Measurements from ENCODE around the gene WDR59. TPM values are rescaled to one million over a fixed set of nuclear protein-coding genes. Genes with fewer than 3 reads are reported as not detected.
"Not testable (repeated sequence)": the region's sequence is repeated elsewhere in the genome, so short reads cannot be mapped to it uniquely, and the experiment has no call there.

The WDR59 gene
- total and polyA plus RNA-seq, 4 donors, result 11.2 to 60.1 (median 32.0) TPM

DNA sequence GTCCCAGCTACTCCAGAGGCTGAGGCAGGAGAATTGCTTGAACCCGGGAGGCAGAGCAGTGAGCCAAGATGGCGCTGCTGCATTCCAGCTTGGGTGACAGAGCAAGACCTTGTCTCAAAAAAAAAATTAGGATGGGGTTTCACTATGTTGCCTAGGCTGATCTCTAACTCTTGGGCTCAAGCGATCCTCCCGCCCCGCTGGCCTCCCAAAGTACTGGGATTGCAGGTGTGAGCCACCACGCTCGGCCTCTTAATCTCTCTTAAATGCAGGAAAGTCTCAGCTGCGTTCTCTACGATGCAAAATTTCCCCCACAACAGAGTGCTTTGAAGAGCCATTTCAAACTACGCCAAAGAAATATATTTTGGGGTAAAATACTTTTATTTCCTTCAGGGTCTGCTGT, 5.9 kb upstream of the WDR59 start:
- Histone ChIP-seq H3K9ac (ENCODE audit: insufficient read depth in 1 of 2, low read length in 2 of 2) (no peak overlapping the region), H3K36me3 (ENCODE audit: control insufficient read depth in 4 of 4, insufficient read depth in 4 of 4, low read length in 4 of 4) (no peaks in the 10 kb centered on the region), H3K4me3 (no peak overlapping the region), H3K27me3 (ENCODE audit: control insufficient read depth in 3 of 3, insufficient read depth in 3 of 3, low read length in 2 of 3) (no peaks in the 10 kb centered on the region), H3K9me3 (ENCODE audit: control insufficient read depth in 4 of 4, insufficient read depth in 3 of 4, low read length in 3 of 4) (no peaks in the 10 kb centered on the region), H3K27ac (ENCODE audit: low read depth in 1 of 2, low read length in 1 of 2) (no peak overlapping the region), H3K4me1 (ENCODE audit: control insufficient read depth in 5 of 5, insufficient read depth in 5 of 5, low read length in 5 of 5) (peaks cover 0 to 24% (median 13%) of the 10 kb centered on the region in 5 donors)
- DNase-seq (no peak), ATAC-seq (ENCODE audit: insufficient read depth, low FRiP score) (no peak)
- TF ChIP-seq, protein P1, sequence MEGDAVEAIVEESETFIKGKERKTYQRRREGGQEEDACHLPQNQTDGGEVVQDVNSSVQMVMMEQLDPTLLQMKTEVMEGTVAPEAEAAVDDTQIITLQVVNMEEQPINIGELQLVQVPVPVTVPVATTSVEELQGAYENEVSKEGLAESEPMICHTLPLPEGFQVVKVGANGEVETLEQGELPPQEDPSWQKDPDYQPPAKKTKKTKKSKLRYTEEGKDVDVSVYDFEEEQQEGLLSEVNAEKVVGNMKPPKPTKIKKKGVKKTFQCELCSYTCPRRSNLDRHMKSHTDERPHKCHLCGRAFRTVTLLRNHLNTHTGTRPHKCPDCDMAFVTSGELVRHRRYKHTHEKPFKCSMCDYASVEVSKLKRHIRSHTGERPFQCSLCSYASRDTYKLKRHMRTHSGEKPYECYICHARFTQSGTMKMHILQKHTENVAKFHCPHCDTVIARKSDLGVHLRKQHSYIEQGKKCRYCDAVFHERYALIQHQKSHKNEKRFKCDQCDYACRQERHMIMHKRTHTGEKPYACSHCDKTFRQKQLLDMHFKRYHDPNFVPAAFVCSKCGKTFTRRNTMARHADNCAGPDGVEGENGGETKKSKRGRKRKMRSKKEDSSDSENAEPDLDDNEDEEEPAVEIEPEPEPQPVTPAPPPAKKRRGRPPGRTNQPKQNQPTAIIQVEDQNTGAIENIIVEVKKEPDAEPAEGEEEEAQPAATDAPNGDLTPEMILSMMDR (IDR thresholded peaks at IDR 0.05; ENCODE audit: control extremely low read depth, extremely low read depth), result no peak
- 96 to 97% methylated on average over 10 of the region's 10 CpGs for WGBS, 2 donors

GRCh38 chr16:74989864-74990263, 4.9 kb upstream of the WDR59 start:
- DNase-seq; H3K27me3 ChIP-seq (ENCODE audit: control insufficient read depth in 3 of 3, insufficient read depth in 3 of 3, low read length in 2 of 3); H3K9me3 ChIP-seq (ENCODE audit: control insufficient read depth in 4 of 4, insufficient read depth in 3 of 4, low read length in 3 of 4); ATAC-seq (ENCODE audit: insufficient read depth, low FRiP score); H3K9ac ChIP-seq (ENCODE audit: insufficient read depth in 1 of 2, low read length in 2 of 2); H3K4me3 ChIP-seq; H3K27ac ChIP-seq (ENCODE audit: low read depth in 1 of 2, low read length in 1 of 2); H3K36me3 ChIP-seq (ENCODE audit: control insufficient read depth in 4 of 4, insufficient read depth in 4 of 4, low read length in 4 of 4): not testable (repeated sequence)
- 90% methylated on average over 3 of the region's 3 CpGs for WGBS, 2 donors
- H3K4me1 ChIP-seq (ENCODE audit: control insufficient read depth in 5 of 5, insufficient read depth in 5 of 5, low read length in 5 of 5), result peaks cover 0 to 24% (median 13%) of the 10 kb centered on the region in 5 donors

DNA sequence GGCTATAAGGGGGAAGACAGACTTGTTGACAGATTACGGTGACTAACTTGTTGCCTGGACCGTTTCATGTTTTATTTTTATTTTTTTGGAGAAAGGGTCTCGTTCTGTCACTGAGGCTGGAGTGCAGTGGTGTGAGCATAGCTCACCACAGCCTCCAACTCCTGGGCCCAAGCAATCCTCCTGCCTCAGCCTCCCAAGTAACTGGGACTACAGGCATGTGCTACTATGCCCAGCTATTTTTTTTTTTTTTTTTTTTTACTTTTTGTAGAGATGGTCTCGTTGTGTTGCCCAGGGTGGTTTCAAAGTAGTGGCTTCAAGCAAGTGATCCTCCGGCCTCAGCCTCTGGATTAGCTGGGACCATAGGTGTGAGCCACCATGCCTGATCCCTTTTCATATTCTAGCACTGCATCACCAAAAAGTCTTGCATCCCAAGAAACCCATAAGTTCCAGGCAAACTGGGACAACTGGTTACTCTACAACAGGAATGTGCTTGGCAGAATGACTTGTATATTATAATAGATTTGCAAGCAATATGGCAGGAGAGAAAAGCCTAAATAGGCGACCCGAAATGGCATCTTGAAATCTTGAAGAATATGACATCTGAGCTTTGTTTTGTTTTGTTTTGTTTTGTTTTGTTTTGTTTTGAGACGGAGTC, 2.2 kb upstream of the WDR59 start:
- WGBS, 2 donors, result 79 to 96% methylated on average over 8 of the region's 8 CpGs

GRCh38 chr16:74984194-74984528, 762 bp downstream of the WDR59 start:
- H3K27ac ChIP-seq (ENCODE audit: low read depth in 1 of 2, low read length in 1 of 2), result peak overlapping the region in 1 of 2 donors; percentile 71

More for the DNA sequence above, 2.2 kb upstream of the WDR59 start:
- H3K36me3 ChIP-seq (ENCODE audit: control insufficient read depth in 4 of 4, insufficient read depth in 4 of 4, low read length in 4 of 4), result peaks cover 0 to 4% (median 0%) of the 10 kb centered on the region in 4 donors
- peaks cover 5 to 12% (median 8%) of the 10 kb centered on the region in 5 donors for H3K4me1 ChIP-seq (ENCODE audit: control insufficient read depth in 5 of 5, insufficient read depth in 5 of 5, low read length in 5 of 5)
- no peak overlapping the region for H3K27ac ChIP-seq (ENCODE audit: low read depth in 1 of 2, low read length in 1 of 2)
- ATAC-seq (ENCODE audit: insufficient read depth, low FRiP score) (no peak), DNase-seq (no peak)
- no peaks in the 10 kb centered on the region for H3K27me3 ChIP-seq (ENCODE audit: control insufficient read depth in 3 of 3, insufficient read depth in 3 of 3, low read length in 2 of 3)
- TF ChIP-seq, protein P1 (IDR thresholded peaks at IDR 0.05; ENCODE audit: control extremely low read depth, extremely low read depth), result no peak
- no peak overlapping the region for H3K9ac ChIP-seq (ENCODE audit: insufficient read depth in 1 of 2, low read length in 2 of 2)
- no peaks in the 10 kb centered on the region for H3K9me3 ChIP-seq (ENCODE audit: control insufficient read depth in 4 of 4, insufficient read depth in 3 of 4, low read length in 3 of 4)
- H3K4me3 ChIP-seq, result no peak overlapping the region

More at GRCh38 chr16:74984194-74984528, 762 bp downstream of the WDR59 start:
- no peaks in the 10 kb centered on the region for H3K27me3 ChIP-seq (ENCODE audit: control insufficient read depth in 3 of 3, insufficient read depth in 3 of 3, low read length in 2 of 3)
- peaks cover 0 to 4% (median 0%) of the 10 kb centered on the region in 4 donors for H3K36me3 ChIP-seq (ENCODE audit: control insufficient read depth in 4 of 4, insufficient read depth in 4 of 4, low read length in 4 of 4)
- peak overlapping the region; percentile 86 to 90 for H3K9ac ChIP-seq (ENCODE audit: insufficient read depth in 1 of 2, low read length in 2 of 2)
- H3K4me1 ChIP-seq (ENCODE audit: control insufficient read depth in 5 of 5, insufficient read depth in 5 of 5, low read length in 5 of 5), result peaks cover 0 to 7% (median 0%) of the 10 kb centered on the region in 5 donors
- TF ChIP-seq, protein P1 (IDR thresholded peaks at IDR 0.05; ENCODE audit: control extremely low read depth, extremely low read depth), result no peak
- peak overlapping the region; percentile 98 for H3K4me3 ChIP-seq
- no peaks in the 10 kb centered on the region for H3K9me3 ChIP-seq (ENCODE audit: control insufficient read depth in 4 of 4, insufficient read depth in 3 of 4, low read length in 3 of 4)
- no peak for DNase-seq
- 29 to 32% methylated on average over 12 to 13 of the region's 13 CpGs for WGBS, 2 donors
- no peak for ATAC-seq (ENCODE audit: insufficient read depth, low FRiP score)
